Transverse colon (tissue), 4 donors: ENCODE results near the gene XPA.

ENCODE experiments used
- EP300 ChIP-seq: sonication (generic); formaldehyde crosslinking; IDR thresholded peaks from one replicate; pipeline ENCODE4 v1.6.1; 2017; ENCODE audit warnings: antibody characterized with exemption, low read depth
- POLR2A ChIP-seq: fragments of 450-650 bp; IDR thresholded peaks from one replicate; pipeline ENCODE4 v1.6.1; 2016; ENCODE audit warnings: antibody characterized with exemption, mild to moderate bottlenecking, moderate library complexity
- POLR2AphosphoS5 ChIP-seq, 3 donors: sonication (generic); formaldehyde crosslinking; IDR thresholded peaks; one replicate each; pipeline ENCODE4 v1.6.1; 2016; ENCODE audit warnings: antibody characterized with exemption in 3 of 3
- TF ChIP-seq, protein P1 (sequence below), 5 experiments: fragments of 200-600 bp in 3 of 5; fragments of 450-650 bp in 2 of 5; sonication (generic) in 3 of 5; IDR thresholded peaks; 1 replicate in 2 of 5; 2 replicates in 3 of 5; pipeline ENCODE4 v1.5.1; 2016 to 2017; ENCODE audit warnings: antibody characterized with exemption in 5 of 5, inconsistent platforms in 3 of 5, mild to moderate bottlenecking in 2 of 5, moderate library complexity in 1 of 5

DNA sequence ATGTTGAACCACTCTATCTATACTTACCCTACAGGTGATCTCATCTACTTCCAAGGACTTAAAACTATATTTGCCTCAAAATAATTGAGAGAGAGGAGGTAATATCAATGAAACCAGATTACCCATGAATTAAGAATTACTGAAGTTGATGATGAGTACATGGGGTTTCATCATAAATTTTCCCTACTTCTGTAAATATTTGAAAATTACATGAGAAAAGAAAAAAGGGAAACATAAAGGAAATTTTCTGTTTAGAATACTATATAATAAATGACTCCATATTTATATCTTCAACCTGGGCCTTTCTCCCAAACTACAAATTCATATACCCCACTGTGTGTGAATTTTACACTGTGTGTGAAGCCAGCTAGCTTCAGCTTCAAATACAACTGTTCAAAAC, 66.5 kb downstream of the XPA start:
- TF ChIP-seq POLR2AphosphoS5 (IDR thresholded peaks at IDR 0.05) (no peak), POLR2A (no peak), EP300 (no peak)
- TF ChIP-seq, protein P1, sequence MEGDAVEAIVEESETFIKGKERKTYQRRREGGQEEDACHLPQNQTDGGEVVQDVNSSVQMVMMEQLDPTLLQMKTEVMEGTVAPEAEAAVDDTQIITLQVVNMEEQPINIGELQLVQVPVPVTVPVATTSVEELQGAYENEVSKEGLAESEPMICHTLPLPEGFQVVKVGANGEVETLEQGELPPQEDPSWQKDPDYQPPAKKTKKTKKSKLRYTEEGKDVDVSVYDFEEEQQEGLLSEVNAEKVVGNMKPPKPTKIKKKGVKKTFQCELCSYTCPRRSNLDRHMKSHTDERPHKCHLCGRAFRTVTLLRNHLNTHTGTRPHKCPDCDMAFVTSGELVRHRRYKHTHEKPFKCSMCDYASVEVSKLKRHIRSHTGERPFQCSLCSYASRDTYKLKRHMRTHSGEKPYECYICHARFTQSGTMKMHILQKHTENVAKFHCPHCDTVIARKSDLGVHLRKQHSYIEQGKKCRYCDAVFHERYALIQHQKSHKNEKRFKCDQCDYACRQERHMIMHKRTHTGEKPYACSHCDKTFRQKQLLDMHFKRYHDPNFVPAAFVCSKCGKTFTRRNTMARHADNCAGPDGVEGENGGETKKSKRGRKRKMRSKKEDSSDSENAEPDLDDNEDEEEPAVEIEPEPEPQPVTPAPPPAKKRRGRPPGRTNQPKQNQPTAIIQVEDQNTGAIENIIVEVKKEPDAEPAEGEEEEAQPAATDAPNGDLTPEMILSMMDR (IDR thresholded peaks at IDR 0.05) = no peak
